ENCODE results near the gene CCDC127.
A peak's percentile ranks its signal among the peaks of the same experiment; 100 is the strongest.

DNA sequence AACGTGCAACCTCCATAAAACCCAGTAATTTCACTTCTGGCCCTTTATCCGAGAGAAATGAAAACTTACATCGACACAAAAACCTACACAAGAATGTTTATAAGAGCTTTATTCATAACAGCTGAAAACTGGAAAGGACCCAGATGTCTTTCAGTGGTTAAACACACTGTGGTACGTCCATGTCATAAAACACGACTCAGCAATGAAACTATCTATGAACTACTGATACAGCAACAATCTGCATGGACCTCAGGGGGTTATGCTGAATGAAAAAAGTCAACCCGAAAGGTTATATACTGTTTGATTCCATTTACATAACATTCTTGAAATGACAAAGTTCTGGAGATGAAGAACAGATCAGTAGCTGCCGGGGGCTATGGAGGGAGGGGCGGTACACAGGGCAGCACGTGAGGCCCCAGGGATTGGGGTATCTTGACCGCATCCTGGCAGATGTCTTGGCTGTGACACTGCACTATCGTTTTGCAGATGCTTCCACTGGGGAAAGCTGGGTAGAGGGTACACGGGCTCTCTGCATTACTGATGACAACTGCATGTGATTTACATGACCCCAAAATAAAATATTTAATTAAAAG lies 4.1 kb downstream of the CCDC127 start:
- TF ChIP-seq CREB5 (CRISPR knock-in tag; IDR thresholded peaks at IDR 0.05; ENCODE audit: low read depth) (no peak), ZNF8 (CRISPR knock-in tag; IDR thresholded peaks at IDR 0.05) (peak; percentile 91), SNAI2 (CRISPR knock-in tag; IDR thresholded peaks at IDR 0.05) (no peak), BACH2 (CRISPR knock-in tag; IDR thresholded peaks at IDR 0.05; ENCODE audit: borderline replicate concordance) (no peak), ZFP3 (CRISPR knock-in tag; IDR thresholded peaks at IDR 0.05) (no peak), ESRRG (CRISPR knock-in tag; IDR thresholded peaks at IDR 0.05) (no peak), PATZ1 (CRISPR knock-in tag; IDR thresholded peaks at IDR 0.05; ENCODE audit: borderline replicate concordance) (no peak), GLIS3 (CRISPR knock-in tag; IDR thresholded peaks at IDR 0.05) (no peak), ARNTL (CRISPR knock-in tag; IDR thresholded peaks at IDR 0.05; ENCODE audit: borderline replicate concordance, low read depth) (no peak)
- TF ChIP-seq, protein P1, sequence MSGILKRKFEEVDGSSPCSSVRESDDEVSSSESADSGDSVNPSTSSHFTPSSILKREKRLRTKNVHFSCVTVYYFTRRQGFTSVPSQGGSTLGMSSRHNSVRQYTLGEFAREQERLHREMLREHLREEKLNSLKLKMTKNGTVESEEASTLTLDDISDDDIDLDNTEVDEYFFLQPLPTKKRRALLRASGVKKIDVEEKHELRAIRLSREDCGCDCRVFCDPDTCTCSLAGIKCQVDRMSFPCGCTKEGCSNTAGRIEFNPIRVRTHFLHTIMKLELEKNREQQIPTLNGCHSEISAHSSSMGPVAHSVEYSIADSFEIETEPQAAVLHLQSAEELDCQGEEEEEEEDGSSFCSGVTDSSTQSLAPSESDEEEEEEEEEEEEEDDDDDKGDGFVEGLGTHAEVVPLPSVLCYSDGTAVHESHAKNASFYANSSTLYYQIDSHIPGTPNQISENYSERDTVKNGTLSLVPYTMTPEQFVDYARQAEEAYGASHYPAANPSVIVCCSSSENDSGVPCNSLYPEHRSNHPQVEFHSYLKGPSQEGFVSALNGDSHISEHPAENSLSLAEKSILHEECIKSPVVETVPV (CRISPR knock-in tag; IDR thresholded peaks at IDR 0.05), result no peak
- TF ChIP-seq, protein P2, sequence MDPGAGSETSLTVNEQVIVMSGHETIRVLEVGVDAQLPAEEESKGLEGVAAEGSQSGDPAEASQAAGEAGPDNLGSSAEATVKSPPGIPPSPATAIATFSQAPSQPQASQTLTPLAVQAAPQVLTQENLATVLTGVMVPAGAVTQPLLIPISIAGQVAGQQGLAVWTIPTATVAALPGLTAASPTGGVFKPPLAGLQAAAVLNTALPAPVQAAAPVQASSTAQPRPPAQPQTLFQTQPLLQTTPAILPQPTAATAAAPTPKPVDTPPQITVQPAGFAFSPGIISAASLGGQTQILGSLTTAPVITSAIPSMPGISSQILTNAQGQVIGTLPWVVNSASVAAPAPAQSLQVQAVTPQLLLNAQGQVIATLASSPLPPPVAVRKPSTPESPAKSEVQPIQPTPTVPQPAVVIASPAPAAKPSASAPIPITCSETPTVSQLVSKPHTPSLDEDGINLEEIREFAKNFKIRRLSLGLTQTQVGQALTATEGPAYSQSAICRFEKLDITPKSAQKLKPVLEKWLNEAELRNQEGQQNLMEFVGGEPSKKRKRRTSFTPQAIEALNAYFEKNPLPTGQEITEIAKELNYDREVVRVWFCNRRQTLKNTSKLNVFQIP (CRISPR knock-in tag; IDR thresholded peaks at IDR 0.05; ENCODE audit: borderline replicate concordance, low read depth), result no peak
